ENCODE results near the gene MPHOSPH9.

GRCh38 chr12:123141615-123142517 is 91.1 kb downstream of the MPHOSPH9 start:
- no peak for TF ChIP-seq YY1 (IDR thresholded peaks at IDR 0.05; ENCODE audit: insufficient read depth, insufficient read length)
- TF ChIP-seq ZNF274 (IDR thresholded peaks at IDR 0.05; ENCODE audit: low read depth, low read length), result no peak
